Motor neuron (in vitro differentiated cells): Measurements from ENCODE around the gene MLLT10. TPM values are rescaled to one million over a fixed set of nuclear protein-coding genes. Genes with fewer than 3 reads are reported as not detected.
A peak's percentile ranks its signal among the peaks of the same experiment; 100 is the strongest.
"Not testable (repeated sequence)": the region's sequence is repeated elsewhere in the genome, so short reads cannot be mapped to it uniquely, and the experiment has no call there.

ENCODE experiments used
- ATAC-seq, 8 experiments: fragments of 200-7000 bp; cut with Tn5 transposase; replicated peaks in 6 of 8; 2 replicates each; pipeline ENCODE4 v1.8.0; 2021; ENCODE audit warnings: mild to moderate bottlenecking in 8 of 8, moderate library complexity in 8 of 8
- H3K27ac ChIP-seq, 2 donors: fragments of 250-450 bp; sonication (Bioruptor Pico); 2 replicates each; pipeline ENCODE4 v1.9.0; 2021; ENCODE audit warnings: antibody characterized with exemption in 2 of 2, mild to moderate bottlenecking in 2 of 2, moderate library complexity in 1 of 2
- H3K4me1 ChIP-seq, 2 donors: fragments of 250-450 bp; sonication (Bioruptor Pico); replicated peaks in 1 of 2; 2 replicates each; pipeline ENCODE4 v1.6.1; 2021; ENCODE audit warnings: antibody characterized with exemption in 2 of 2, mild to moderate bottlenecking in 2 of 2, moderate library complexity in 1 of 2
- H3K4me3 ChIP-seq, 5 donors: fragments of 250-450 bp; sonication (Bioruptor Pico); 2 replicates each; pipeline ENCODE4 v1.9.0; 2021; ENCODE audit warnings: antibody characterized with exemption in 5 of 5, mild to moderate bottlenecking in 5 of 5, moderate library complexity in 4 of 5
- WGBS, 10 experiments: fragments of 450-650 bp; shearing (Covaris generic); methylation state at CpG; one replicate each; pipeline ENCODE4 v1.0.0; 2022; 5-methylcytosine and 5-hydroxymethylcytosine counted together
- in situ Hi-C, 9 experiments: fragments of 400-800 bp; cut with MboI; loops; one replicate each; pipeline ENCODE4 v1.15.0; 2021; ENCODE audit warnings: low sequenced_read_pairs in 9 of 9, low pct_unique_long_range_greater_than_20kb in 2 of 9; ENCODE audit not compliant: unreplicated experiment in 9 of 9
- total RNA-seq, 8 experiments: library from RNA; unstranded; fragments of 300-600 nt; gene quantifications; 2 replicates each; pipeline versions ENCODE4 v1.2.3 to v1.2.4, GENCODE V29; 2022

The MLLT10 gene
- total RNA-seq, 8 experiments from 2014 or later: 19.0 to 59.6 (median 34.1) TPM

- H3K4me3 ChIP-seq, H3K4me1 ChIP-seq, H3K27ac ChIP-seq, ATAC-seq, in situ Hi-C loops: not testable (repeated sequence)
- 89 to 100% (median 94%) methylated on average over 3 to 5 of the region's 6 CpGs; no CpG with 5 or more reads in 2 of the 10 experiments for WGBS, 10 experiments
These were observed 90.4 kb downstream of the MLLT10 start for GRCh38 chr10:21624421-21624820.

GRCh38 chr10:21624951-21625350 is 90.9 kb downstream of the MLLT10 start:
- Histone ChIP-seq H3K4me3 (no peak overlapping the region), H3K27ac (no peak overlapping the region), H3K4me1 (no peaks in the 10 kb centered on the region)
- ATAC-seq: no peak
- 40 to 100% (median 97%) methylated on average over 1 to 5 of the region's 6 CpGs for WGBS, 10 experiments
- in situ Hi-C loops: no loop called here

GRCh38 chr10:21625623-21626229 is 91.7 kb downstream of the MLLT10 start:
- no peak for ATAC-seq
- Histone ChIP-seq H3K4me1 (no peaks in the 10 kb centered on the region), H3K27ac (no peak overlapping the region), H3K4me3 (no peak overlapping the region)
- 81 to 100% (median 100%) methylated on average over 1 to 3 of the region's 3 CpGs for WGBS, 10 experiments
- in situ Hi-C loops: no loop called here

GRCh38 chr10:21626457-21627161 is 92.6 kb downstream of the MLLT10 start:
- in situ Hi-C loops: no loop called here
- no peak for ATAC-seq
- 83 to 100% (median 100%) methylated on average over 1 to 3 of the region's 3 CpGs; no CpG with 5 or more reads in 1 of the 10 experiments for WGBS, 10 experiments
- H3K4me1 ChIP-seq: no peaks in the 10 kb centered on the region
- H3K4me3 ChIP-seq: no peak overlapping the region
- H3K27ac ChIP-seq: no peak overlapping the region

- Histone ChIP-seq H3K4me1 (no peaks in the 10 kb centered on the region), H3K27ac (no peak overlapping the region), H3K4me3 (no peak overlapping the region)
- in situ Hi-C loops: no loop called here
- ATAC-seq: no peak
These were observed 93.3 kb downstream of the MLLT10 start for GRCh38 chr10:21627331-21627730.

- Histone ChIP-seq H3K27ac (no peak overlapping the region), H3K4me3 (no peak overlapping the region), H3K4me1 (no peaks in the 10 kb centered on the region)
- in situ Hi-C loops: no loop called here
- no peak for ATAC-seq
- WGBS, 10 experiments: 82 to 100% (median 100%) methylated on average over 1 to 2 of the region's 2 CpGs; no CpG with 5 or more reads in 1 of the 10 experiments
These were observed 94.0 kb downstream of the MLLT10 start for GRCh38 chr10:21628023-21628422.

- H3K4me3 ChIP-seq, in situ Hi-C loops, H3K4me1 ChIP-seq, ATAC-seq, H3K27ac ChIP-seq: not testable (repeated sequence)
- 83 to 100% (median 94%) methylated on average over 1 to 5 of the region's 8 CpGs; no CpG with 5 or more reads in 6 of the 10 experiments for WGBS, 10 experiments
These were observed 94.6 kb downstream of the MLLT10 start for GRCh38 chr10:21628645-21629044.

GRCh38 chr10:21634599-21635365 is 100.8 kb downstream of the MLLT10 start:
- in situ Hi-C loops: no loop called here
- Histone ChIP-seq H3K4me1 (peaks cover 6 to 9% of the 10 kb centered on the region in 2 donors), H3K27ac (no peak overlapping the region), H3K4me3 (no peak overlapping the region)
- ATAC-seq: no peak
- 80 to 100% (median 98%) methylated on average over 2 to 4 of the region's 4 CpGs for WGBS, 10 experiments

GRCh38 chr10:21637795-21638194 is 103.8 kb downstream of the MLLT10 start:
- WGBS, 10 experiments: 43 to 100% (median 67%) methylated on average over 1 to 3 of the region's 3 CpGs; no CpG with 5 or more reads in 2 of the 10 experiments
- in situ Hi-C loops: no loop called here
- Histone ChIP-seq H3K4me3 (no peak overlapping the region), H3K4me1 (peaks cover 6 to 9% of the 10 kb centered on the region in 2 donors), H3K27ac (no peak overlapping the region)
- no peak for ATAC-seq

- Histone ChIP-seq H3K27ac (no peak overlapping the region), H3K4me3 (no peak overlapping the region), H3K4me1 (peaks cover 6 to 9% of the 10 kb centered on the region in 2 donors)
- WGBS, 10 experiments: 60 to 100% (median 93%) methylated on average over 1 to 2 of the region's 2 CpGs; no CpG with 5 or more reads in 4 of the 10 experiments
- ATAC-seq: no peak
- in situ Hi-C loops: no loop called here
These were observed 104.6 kb downstream of the MLLT10 start for GRCh38 chr10:21638681-21639080.

GRCh38 chr10:21648040-21648439 is 114.0 kb downstream of the MLLT10 start:
- no peak overlapping the region for H3K4me3 ChIP-seq
- peaks cover 0 to 13% of the 10 kb centered on the region in 2 donors for H3K4me1 ChIP-seq
- no peak for ATAC-seq
- in situ Hi-C loops: no loop called here
- no peak overlapping the region for H3K27ac ChIP-seq

- ATAC-seq: peak in 2 of 8 experiments; percentile 64 to 73
- Histone ChIP-seq H3K27ac (no peak overlapping the region), H3K4me1 (peaks cover 0 to 13% of the 10 kb centered on the region in 2 donors), H3K4me3 (no peak overlapping the region)
- in situ Hi-C loops: no loop called here
- 72 to 100% (median 88%) methylated on average over 1 to 4 of the region's 5 CpGs; no CpG with 5 or more reads in 2 of the 10 experiments for WGBS, 10 experiments
These were observed 115.4 kb downstream of the MLLT10 start for GRCh38 chr10:21649454-21649872.

- Histone ChIP-seq H3K4me3 (no peak overlapping the region), H3K4me1 (peaks cover 0 to 13% of the 10 kb centered on the region in 2 donors), H3K27ac (no peak overlapping the region)
- 50 to 100% (median 82%) methylated on average over 1 to 2 of the region's 2 CpGs; no CpG with 5 or more reads in 1 of the 10 experiments for WGBS, 10 experiments
- in situ Hi-C loops: no loop called here
- ATAC-seq: no peak
These were observed 116.3 kb downstream of the MLLT10 start for GRCh38 chr10:21650353-21650752.
